SU-DHL-6 (cell line): ENCODE measurements around the gene KAZN.

ENCODE experiments used
- CTCF ChIP-seq: fragments of 200-600 bp; sonication (generic); IDR thresholded peaks from one replicate; pipeline ENCODE4 v1.5.1; 2017; ENCODE audit warnings: antibody characterized with exemption, mild to moderate bottlenecking, low read length, moderate library complexity; ENCODE audit not compliant: insufficient read depth, poor library complexity, severe bottlenecking
- EZH2phosphoT487 ChIP-seq: fragments of 200-600 bp; sonication (generic), shearing (Covaris generic); conservative IDR thresholded peaks from 2 replicates; pipeline ENCODE4 v1.6.1; 2018; ENCODE audit warnings: mild to moderate bottlenecking, antibody characterized with exemption, low read length, moderate library complexity, mixed read lengths

GRCh38 chr1:14857436-14858195 is 259.1 kb downstream of the KAZN start:
- TF ChIP-seq CTCF (no peak), EZH2phosphoT487 (no peak)
